GM10266 (cell line): Measurements from ENCODE around the gene PDPK1.

Experiments
- DNase-seq: peaks from one replicate; pipeline ENCODE4 v3.0.0; 2012; ENCODE audit errors: extremely low spot score
- CTCF ChIP-seq: IDR thresholded peaks from 2 replicates; pipeline ENCODE4 v1.5.1; 2012; ENCODE audit warnings: mild to moderate bottlenecking, low read depth; ENCODE audit not compliant: control insufficient read depth, insufficient read depth; ENCODE audit errors: missing control alignments

PDPK1 gene

DNA sequence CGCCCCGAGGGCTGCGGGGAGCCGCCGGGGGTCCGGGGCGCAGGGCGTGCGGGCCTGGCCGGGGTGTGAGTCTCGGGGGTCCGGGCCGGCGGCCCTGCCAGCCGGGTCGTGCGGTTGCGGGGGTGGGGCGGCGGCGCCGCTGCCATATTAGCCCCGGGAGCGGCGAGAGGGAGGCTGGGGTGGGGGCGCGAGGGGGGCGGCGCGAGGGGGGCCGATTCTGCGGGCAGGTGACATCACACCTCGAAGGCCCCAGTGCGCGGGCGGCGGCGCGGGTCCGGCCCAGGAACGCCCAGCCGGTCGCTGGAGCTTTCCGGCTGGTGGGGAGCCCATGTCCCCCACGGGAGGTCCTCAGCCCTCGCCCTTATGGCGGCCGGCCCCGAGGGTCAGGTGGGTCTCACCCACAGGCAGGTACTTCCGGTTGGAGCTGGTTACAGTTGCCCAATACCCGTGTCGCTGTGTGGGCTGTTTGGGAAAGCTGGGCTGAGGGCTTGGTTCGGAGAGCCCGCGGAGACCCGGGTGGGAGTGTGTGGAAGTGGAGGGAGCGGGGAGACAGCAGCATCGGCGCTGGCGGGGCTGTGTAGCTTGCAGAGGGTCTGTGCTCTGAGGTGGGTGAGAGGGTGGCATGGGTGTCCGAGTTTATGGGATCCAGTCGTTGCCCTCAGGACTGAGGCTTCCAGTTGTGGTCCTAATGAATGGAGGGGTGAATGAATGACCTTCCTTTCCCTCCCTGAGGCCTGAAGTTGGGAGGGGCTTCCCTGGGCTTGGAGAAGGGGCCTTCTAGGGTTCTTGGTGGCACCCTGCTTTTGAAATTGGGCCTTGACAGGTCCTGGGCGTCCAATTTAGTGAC lies 23.3 kb upstream of the PDPK1 start:
- TF ChIP-seq CTCF: no peak
- no peak for DNase-seq

DNA sequence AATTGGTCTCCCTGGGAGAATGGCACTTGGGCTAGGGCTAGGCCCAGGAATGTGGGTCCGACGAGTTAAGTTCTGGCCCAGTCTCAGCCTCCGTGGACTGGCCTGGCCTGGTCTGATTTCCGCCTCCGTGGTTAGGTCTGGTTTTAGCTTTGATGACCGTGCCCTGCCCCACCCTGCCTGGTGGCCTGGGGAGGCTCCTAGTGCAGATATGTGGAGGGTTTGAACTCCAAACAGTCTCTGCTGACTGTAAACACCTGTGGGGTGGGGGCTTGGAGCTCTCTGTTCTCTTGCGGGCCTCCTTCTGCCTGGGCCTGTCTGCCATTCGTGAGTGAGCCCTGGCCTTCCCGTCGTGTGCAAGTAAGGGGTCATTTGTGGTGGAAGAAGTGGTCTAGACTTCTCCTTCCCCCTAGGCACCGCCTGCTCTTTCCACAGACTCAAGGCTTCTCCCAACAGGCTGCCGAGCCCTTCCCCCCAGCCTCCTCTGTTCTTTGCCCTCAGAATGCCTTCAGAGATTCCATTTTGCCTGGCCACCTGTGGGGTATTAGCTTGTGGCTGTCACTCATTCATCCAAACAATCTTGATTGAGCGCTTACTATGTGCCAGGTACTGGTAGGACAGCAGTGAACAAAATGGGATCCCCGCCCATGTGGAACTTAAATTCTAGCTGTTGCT lies 22.5 kb upstream of the PDPK1 start:
- no peak for TF ChIP-seq CTCF
- no peak for DNase-seq

DNA sequence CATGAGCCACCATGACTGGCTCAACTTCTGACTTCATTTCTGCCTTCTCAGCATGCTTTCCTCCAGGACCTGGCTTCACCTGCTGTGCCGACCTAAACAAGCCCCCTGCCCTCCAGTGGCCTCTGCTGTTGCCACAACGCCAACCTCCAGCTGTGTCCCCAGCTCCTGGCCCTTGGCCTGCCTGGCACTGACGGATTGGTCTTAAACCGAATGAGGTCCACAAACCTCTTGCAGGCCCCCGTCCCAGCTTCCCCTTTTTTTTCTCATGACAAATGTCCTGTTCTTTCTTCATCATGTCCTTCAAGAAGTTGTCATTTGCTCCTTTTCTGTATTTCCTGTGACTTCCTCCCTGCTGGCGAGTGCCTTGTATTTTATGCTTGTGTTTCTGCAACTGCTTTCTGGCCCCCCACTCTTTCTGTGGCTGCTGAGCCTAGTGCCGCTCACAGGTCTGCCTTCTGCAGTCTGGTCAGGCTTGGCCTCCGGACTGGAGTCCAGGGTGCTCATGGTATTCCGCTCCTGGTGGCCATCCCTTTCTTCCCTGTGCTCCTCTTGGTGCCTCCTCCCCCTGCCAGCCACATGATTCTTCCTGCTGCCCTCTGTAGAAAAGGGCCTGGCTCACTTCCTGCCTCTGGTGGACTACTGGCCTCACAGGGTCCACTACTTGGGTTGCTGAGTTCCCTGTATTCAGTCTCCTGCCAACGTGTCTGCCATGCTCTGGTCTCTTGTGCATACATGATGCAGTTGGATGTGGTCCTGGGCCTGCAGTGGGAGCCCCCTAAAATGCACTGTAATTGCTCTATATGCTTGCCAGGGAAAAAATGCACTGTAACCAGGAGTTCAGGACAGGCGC lies 21.2 kb upstream of the PDPK1 start:
- DNase-seq: no peak
- TF ChIP-seq CTCF: no peak

GRCh38 chr16:2517954-2518605 lies 19.7 kb upstream of the PDPK1 start:
- TF ChIP-seq CTCF: no peak

DNA sequence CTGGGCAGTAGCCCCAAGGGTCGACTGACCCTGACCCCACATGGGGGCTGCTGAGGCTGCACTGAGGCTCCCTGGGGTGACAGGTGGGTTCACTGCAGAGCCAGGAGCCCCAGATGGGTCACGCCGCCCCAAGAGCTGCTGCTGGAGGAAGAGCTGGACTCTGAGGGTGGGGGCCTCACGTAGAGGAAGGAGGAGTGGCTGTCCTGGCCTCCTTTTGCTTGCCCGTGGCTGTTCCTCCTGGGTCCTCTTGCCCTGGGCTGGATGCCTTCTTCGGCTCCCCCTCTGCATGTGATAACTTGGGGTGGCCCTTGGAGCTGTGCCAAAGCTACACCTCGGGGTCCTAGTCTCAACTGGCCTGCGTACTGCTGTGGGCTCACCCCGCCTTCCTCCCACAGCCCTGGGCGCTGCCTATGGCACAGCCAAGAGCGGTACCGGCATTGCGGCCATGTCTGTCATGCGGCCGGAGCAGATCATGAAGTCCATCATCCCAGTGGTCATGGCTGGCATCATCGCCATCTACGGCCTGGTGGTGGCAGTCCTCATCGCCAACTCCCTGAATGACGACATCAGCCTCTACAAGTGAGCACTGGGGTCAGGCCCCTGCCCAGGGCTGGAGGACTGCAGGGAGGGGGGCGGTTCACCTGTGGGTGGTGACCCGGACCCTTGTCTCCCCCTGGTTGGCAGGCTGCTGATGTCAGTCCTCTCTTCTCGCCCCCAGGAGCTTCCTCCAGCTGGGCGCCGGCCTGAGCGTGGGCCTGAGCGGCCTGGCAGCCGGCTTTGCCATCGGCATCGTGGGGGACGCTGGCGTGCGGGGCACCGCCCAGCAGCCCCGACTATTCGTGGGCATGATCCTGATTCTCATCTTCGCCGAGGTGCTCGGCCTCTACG lies 18.8 kb upstream of the PDPK1 start:
- DNase-seq: no peak
- TF ChIP-seq CTCF: no peak

More at GRCh38 chr16:2517954-2518605, 19.7 kb upstream of the PDPK1 start:
- DNase-seq: no peak

DNA sequence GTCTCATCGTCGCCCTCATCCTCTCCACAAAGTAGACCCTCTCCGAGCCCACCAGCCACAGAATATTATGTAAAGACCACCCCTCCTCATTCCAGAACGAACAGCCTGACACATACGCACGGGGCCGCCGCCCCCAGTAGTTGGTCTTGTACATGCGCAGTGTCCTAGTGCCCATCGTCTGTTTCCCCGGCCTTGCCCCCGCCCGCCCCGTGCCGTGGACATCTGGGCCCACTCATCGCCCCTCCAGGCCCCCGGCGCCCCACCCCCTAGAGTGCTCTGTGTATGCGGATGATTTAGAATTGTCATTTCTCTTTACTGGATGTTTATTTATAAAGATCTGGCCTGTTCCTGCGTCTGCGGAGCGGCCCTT lies 18.1 kb upstream of the PDPK1 start:
- no peak for DNase-seq
- no peak for TF ChIP-seq CTCF
